Hepatocyte (in vitro differentiated cells): ENCODE data around the gene TAS2R46.

Experiments
- EZH2 ChIP-seq: fragments of 200-600 bp; sonication (generic); IDR thresholded peaks from 2 replicates; pipeline ENCODE4 v1.6.1; 2016; ENCODE audit warnings: antibody characterized with exemption, mild to moderate bottlenecking, borderline replicate concordance
- EZH2phosphoT487 ChIP-seq: fragments of 200-600 bp; sonication (generic); IDR thresholded peaks from one replicate; pipeline ENCODE4 v1.6.1; 2018; ENCODE audit warnings: antibody characterized with exemption, mild to moderate bottlenecking, low read depth, moderate library complexity; ENCODE audit not compliant: unreplicated experiment, severe bottlenecking
- TF ChIP-seq, protein P1 (sequence below): fragments of 200-600 bp; sonication (generic); IDR thresholded peaks from 2 replicates; pipeline ENCODE4 v1.5.1; 2016; ENCODE audit warnings: antibody characterized with exemption, mild to moderate bottlenecking; ENCODE audit not compliant: poor library complexity

DNA sequence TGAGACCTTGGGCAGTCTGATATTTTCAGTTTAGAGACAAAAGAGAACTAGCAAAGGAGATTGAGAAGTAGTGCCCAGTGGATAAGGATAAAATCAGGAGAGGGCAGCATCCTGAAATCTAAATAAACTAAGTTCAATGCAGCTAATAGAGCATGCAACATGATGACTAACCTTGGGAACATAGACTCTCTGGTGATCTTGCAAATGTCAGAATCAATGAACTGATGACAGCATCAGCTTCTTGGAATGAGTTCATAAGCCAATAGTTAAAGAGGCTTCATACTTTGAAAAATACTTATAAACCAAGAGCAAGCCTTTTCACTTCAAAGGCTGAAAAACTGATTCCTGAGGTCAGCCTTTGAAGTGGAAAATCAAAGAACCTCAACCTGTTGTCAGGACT is 47.9 kb downstream of the TAS2R46 start:
- TF ChIP-seq, protein P1, sequence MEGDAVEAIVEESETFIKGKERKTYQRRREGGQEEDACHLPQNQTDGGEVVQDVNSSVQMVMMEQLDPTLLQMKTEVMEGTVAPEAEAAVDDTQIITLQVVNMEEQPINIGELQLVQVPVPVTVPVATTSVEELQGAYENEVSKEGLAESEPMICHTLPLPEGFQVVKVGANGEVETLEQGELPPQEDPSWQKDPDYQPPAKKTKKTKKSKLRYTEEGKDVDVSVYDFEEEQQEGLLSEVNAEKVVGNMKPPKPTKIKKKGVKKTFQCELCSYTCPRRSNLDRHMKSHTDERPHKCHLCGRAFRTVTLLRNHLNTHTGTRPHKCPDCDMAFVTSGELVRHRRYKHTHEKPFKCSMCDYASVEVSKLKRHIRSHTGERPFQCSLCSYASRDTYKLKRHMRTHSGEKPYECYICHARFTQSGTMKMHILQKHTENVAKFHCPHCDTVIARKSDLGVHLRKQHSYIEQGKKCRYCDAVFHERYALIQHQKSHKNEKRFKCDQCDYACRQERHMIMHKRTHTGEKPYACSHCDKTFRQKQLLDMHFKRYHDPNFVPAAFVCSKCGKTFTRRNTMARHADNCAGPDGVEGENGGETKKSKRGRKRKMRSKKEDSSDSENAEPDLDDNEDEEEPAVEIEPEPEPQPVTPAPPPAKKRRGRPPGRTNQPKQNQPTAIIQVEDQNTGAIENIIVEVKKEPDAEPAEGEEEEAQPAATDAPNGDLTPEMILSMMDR = no peak
- no peak for TF ChIP-seq EZH2phosphoT487
- no peak for TF ChIP-seq EZH2
